ENCODE data around the gene SLC9A9. TPM values are rescaled to one million over a fixed set of nuclear protein-coding genes. Genes with fewer than 3 reads are reported as not detected.
A peak's percentile ranks its signal among the peaks of the same experiment; 100 is the strongest.
"Not testable (repeated sequence)": the region's sequence is repeated elsewhere in the genome, so short reads cannot be mapped to it uniquely, and the experiment has no call there.

The SLC9A9 gene
- total and polyA plus RNA-seq, 7 experiments from 2014 or later, result 9.3 to 23.1 (median 16.6) TPM

DNA sequence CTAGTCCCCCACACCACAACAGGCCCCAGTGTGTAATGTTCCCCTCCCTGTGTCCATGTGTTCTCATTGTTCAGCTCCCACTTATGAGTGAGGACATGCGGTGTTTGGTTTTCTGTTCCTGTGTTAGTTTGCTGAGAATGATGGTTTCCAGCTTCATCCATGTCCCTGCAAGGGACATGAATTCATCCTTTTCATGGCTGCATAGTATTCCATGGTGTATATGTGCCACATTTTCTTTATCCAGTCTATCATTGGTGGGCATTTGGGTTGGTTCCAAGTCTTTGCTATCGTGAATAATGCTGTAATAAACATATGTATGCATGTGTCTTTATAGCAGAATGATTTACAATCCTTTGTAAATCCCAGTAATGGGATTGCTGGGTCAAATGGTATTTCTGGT lies 152.9 kb downstream of the SLC9A9 start:
- H3K27me3 ChIP-seq (ENCODE audit: control insufficient read depth in 2 of 2, insufficient read depth in 2 of 2, low read length in 2 of 2); H3K36me3 ChIP-seq (ENCODE audit: control insufficient read depth in 2 of 3, insufficient read depth in 3 of 3, low read length in 3 of 3); H3K4me1 Mint-ChIP-seq; H3K4me1 ChIP-seq (ENCODE audit: control insufficient read depth in 2 of 2, insufficient read depth in 2 of 2, low read length in 2 of 2); ATAC-seq; DNase-seq; intact Hi-C loops (cut with micrococcal nuclease); POLR2A ChIA-PET; H3K27ac Mint-ChIP-seq; H3K4me3 Mint-ChIP-seq; H3K9me3 Mint-ChIP-seq; CTCF ChIA-PET; H3K4me3 ChIP-seq (ENCODE audit: low read length); H3K27me3 Mint-ChIP-seq; H3K9me3 ChIP-seq (ENCODE audit: control insufficient read depth in 2 of 3, low read length in 3 of 3); H3K27ac ChIP-seq (ENCODE audit: low read depth, low read length): not testable (repeated sequence)
- peaks cover 0 to 28% (median 20%) of the 10 kb centered on the region in 5 donors for H3K36me3 Mint-ChIP-seq

DNA sequence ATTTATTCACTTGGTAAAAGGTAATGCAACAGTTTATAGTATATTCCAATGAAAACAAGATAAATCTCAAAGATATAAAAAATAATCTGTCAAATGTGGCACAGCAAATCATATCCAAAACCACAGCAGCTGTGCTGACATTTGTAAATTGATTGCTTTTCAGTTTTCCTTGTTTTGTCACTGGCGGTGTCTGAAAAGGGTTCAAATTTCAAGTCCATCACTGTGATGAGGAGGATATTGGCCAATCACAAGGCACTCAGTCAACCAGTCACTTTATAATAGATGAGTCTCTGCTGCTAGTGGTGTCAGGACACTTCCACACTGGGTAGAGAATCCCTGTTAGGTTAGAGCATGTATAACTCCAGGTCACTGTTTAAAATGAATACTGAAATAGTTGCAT lies 154.8 kb downstream of the SLC9A9 start:
- H3K27ac Mint-ChIP-seq, result no peak overlapping the region
- Histone ChIP-seq H3K4me3 (ENCODE audit: low read length) (no peak overlapping the region), H3K36me3 (ENCODE audit: control insufficient read depth in 2 of 3, insufficient read depth in 3 of 3, low read length in 3 of 3) (no peaks in the 10 kb centered on the region), H3K27ac (ENCODE audit: low read depth, low read length) (no peak overlapping the region), H3K4me1 (ENCODE audit: control insufficient read depth in 2 of 2, insufficient read depth in 2 of 2, low read length in 2 of 2) (no peaks in the 10 kb centered on the region), H3K27me3 (ENCODE audit: control insufficient read depth in 2 of 2, insufficient read depth in 2 of 2, low read length in 2 of 2) (no peaks in the 10 kb centered on the region), H3K9me3 (ENCODE audit: control insufficient read depth in 2 of 3, low read length in 3 of 3) (no peaks in the 10 kb centered on the region)
- peaks cover 0 to under 1% (median 0%) of the 10 kb centered on the region in 7 donors for H3K4me1 Mint-ChIP-seq
- POLR2A ChIA-PET, result no interaction called here
- H3K36me3 Mint-ChIP-seq, result peaks cover 0 to 30% (median 20%) of the 10 kb centered on the region in 5 donors
- peaks cover 0 to 3% (median 0%) of the 10 kb centered on the region in 11 donors for H3K9me3 Mint-ChIP-seq
- CTCF ChIA-PET, result no interaction called here
- H3K4me3 Mint-ChIP-seq, result no peak overlapping the region
- ATAC-seq (no peak), DNase-seq (no peak)
- intact Hi-C loops (cut with micrococcal nuclease), result no loop called here
- H3K27me3 Mint-ChIP-seq, result no peaks in the 10 kb centered on the region

DNA sequence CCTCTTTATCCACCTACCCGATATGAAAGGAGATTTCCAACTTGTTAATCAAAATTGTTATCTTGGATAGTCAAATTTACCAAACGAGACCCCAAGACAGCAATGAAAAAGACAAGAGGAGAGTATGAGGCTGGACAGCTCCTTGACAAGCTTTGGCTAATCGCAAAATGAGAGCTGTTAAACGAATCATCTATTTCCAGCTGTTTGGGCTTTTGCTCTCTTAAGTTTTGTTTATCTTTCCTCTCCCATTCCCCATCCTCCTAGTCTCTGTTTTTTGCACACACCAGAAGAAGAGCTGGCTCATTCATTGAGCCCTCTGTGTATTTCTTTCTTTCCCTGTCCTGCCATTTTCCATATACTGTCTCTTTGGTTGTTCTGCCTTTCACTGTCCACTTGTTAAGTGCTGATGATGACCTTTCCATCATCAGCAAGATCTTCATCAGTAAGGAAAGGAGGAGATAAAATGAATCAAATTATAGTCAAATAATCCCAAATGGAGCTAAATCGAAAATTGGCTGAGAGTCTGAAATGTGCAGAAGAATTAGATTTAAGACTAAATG lies 161.6 kb downstream of the SLC9A9 start:
- intact Hi-C loops (cut with micrococcal nuclease), result no loop called here
- H3K27me3 Mint-ChIP-seq, result no peaks in the 10 kb centered on the region
- H3K36me3 Mint-ChIP-seq, result peaks cover 0 to 12% (median 4%) of the 10 kb centered on the region in 5 donors
- no peaks in the 10 kb centered on the region for H3K9me3 ChIP-seq (ENCODE audit: control insufficient read depth in 2 of 3, low read length in 3 of 3)
- H3K36me3 ChIP-seq (ENCODE audit: control insufficient read depth in 2 of 3, insufficient read depth in 3 of 3, low read length in 3 of 3), result no peaks in the 10 kb centered on the region
- H3K4me1 Mint-ChIP-seq, result peaks cover 0 to 3% (median 0%) of the 10 kb centered on the region in 7 donors
- no peak overlapping the region for H3K27ac Mint-ChIP-seq
- no peaks in the 10 kb centered on the region for H3K9me3 Mint-ChIP-seq
- no peak overlapping the region for H3K4me3 ChIP-seq (ENCODE audit: low read length)
- no peak for ATAC-seq
- CTCF ChIA-PET, result no interaction called here
- POLR2A ChIA-PET, result no interaction called here
- H3K4me1 ChIP-seq (ENCODE audit: control insufficient read depth in 2 of 2, insufficient read depth in 2 of 2, low read length in 2 of 2), result no peaks in the 10 kb centered on the region
- no peak overlapping the region for H3K27ac ChIP-seq (ENCODE audit: low read depth, low read length)
- DNase-seq, result no peak
- H3K4me3 Mint-ChIP-seq, result no peak overlapping the region
- H3K27me3 ChIP-seq (ENCODE audit: control insufficient read depth in 2 of 2, insufficient read depth in 2 of 2, low read length in 2 of 2), result no peaks in the 10 kb centered on the region

DNA sequence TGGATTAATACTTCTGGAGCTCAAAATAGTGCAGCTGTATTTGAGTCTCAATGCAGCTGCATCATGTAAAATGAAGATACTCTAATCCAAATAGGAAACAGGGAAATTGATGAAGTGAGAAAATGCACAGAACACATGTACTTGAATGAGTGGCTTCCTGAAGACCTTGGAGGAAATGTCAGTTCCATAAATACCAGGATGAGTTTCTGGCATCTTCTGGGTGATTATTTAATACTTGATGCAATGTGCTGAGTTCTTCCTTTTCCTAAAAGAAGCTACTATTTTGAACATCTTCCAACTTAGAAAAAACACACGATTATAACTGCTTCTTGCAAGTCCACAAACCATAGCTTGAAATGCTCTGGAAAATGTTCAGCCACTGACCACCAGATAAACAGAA lies 162.8 kb downstream of the SLC9A9 start:
- ATAC-seq, result no peak
- H3K4me1 Mint-ChIP-seq, result peaks cover 0 to 3% (median 0%) of the 10 kb centered on the region in 7 donors
- ChIA-PET POLR2A (no interaction called here), CTCF (interaction anchor here (1.1 kb wide), 1 partner anchor 11 kb away, joined by 4 read pairs; no protein-coding TSS in a partner anchor)
- H3K4me3 ChIP-seq (ENCODE audit: low read length), result no peak overlapping the region
- H3K9me3 Mint-ChIP-seq, result no peaks in the 10 kb centered on the region
- H3K4me3 Mint-ChIP-seq, result no peak overlapping the region
- H3K27me3 Mint-ChIP-seq, result peaks cover 0 to 2% (median 0%) of the 10 kb centered on the region in 5 donors
- intact Hi-C loops (cut with micrococcal nuclease), result no loop called here
- no peak overlapping the region for H3K27ac Mint-ChIP-seq
- H3K9me3 ChIP-seq (ENCODE audit: control insufficient read depth in 2 of 3, low read length in 3 of 3), result no peaks in the 10 kb centered on the region
- H3K27me3 ChIP-seq (ENCODE audit: control insufficient read depth in 2 of 2, insufficient read depth in 2 of 2, low read length in 2 of 2), result no peaks in the 10 kb centered on the region
- no peaks in the 10 kb centered on the region for H3K36me3 ChIP-seq (ENCODE audit: control insufficient read depth in 2 of 3, insufficient read depth in 3 of 3, low read length in 3 of 3)
- H3K36me3 Mint-ChIP-seq, result peaks cover 0 to 8% (median 0%) of the 10 kb centered on the region in 5 donors
- H3K27ac ChIP-seq (ENCODE audit: low read depth, low read length), result no peak overlapping the region
- H3K4me1 ChIP-seq (ENCODE audit: control insufficient read depth in 2 of 2, insufficient read depth in 2 of 2, low read length in 2 of 2), result no peaks in the 10 kb centered on the region
- no peak for DNase-seq

DNA sequence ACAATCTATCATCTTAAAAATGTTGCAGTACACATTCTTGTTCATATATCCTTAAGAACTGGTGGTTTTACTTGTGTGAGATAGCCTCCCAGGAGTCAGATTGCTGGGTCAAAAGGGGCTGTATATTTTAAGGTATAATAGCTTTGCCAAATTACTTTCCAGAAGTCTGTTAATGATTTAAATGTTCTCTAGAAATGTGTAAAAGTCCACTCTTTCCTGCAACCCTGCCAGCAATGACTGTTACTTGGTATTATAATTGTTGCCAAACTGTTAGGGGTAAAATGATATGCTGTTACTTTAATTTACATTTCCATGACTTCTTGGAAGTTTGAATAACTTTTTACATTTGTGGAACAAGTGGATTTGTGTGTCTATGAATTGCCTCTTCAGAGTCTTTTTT lies 170.8 kb downstream of the SLC9A9 start:
- Histone ChIP-seq H3K4me1 (ENCODE audit: control insufficient read depth in 2 of 2, insufficient read depth in 2 of 2, low read length in 2 of 2) (peaks cover 0 to 6% of the 10 kb centered on the region in 2 donors), H3K4me3 (ENCODE audit: low read length) (no peak overlapping the region), H3K27me3 (ENCODE audit: control insufficient read depth in 2 of 2, insufficient read depth in 2 of 2, low read length in 2 of 2) (no peaks in the 10 kb centered on the region), H3K9me3 (ENCODE audit: control insufficient read depth in 2 of 3, low read length in 3 of 3) (no peaks in the 10 kb centered on the region), H3K36me3 (ENCODE audit: control insufficient read depth in 2 of 3, insufficient read depth in 3 of 3, low read length in 3 of 3) (no peaks in the 10 kb centered on the region), H3K27ac (ENCODE audit: low read depth, low read length) (no peak overlapping the region)
- H3K4me3 Mint-ChIP-seq, result no peak overlapping the region
- H3K27ac Mint-ChIP-seq, result no peak overlapping the region
- ChIA-PET POLR2A (no interaction called here), CTCF (no interaction called here)
- H3K36me3 Mint-ChIP-seq, result no peaks in the 10 kb centered on the region
- intact Hi-C loops (cut with micrococcal nuclease), result loop anchor here in 1 of 2 donors (10.0 kb wide), 2 partner anchors 473 to 613 kb away; no protein-coding TSS in a partner anchor
- H3K4me1 Mint-ChIP-seq, result peaks cover 7 to 11% (median 8%) of the 10 kb centered on the region in 7 donors
- no peaks in the 10 kb centered on the region for H3K9me3 Mint-ChIP-seq
- DNase-seq (no peak), ATAC-seq (no peak)
- peaks cover 0 to 2% (median 0%) of the 10 kb centered on the region in 5 donors for H3K27me3 Mint-ChIP-seq

DNA sequence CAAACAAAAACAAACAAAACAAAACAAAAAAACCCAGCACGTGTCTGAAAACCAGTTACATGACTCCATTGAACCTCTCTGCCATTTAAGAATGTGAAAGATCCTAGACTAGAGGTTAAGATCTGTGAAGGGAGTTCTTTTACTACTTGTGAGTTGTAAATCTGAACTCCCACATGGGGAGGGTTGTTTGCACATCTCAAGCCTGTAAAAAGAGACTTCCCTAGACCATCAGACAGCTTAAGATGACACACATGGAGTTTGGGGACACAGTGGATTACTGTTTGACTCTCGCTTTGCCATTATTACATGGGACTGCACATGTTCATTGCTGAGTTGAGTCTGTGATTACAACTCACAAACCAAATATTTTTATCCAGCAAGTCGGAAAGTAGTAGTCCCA lies 171.5 kb downstream of the SLC9A9 start:
- intact Hi-C loops (cut with micrococcal nuclease), result loop anchor here in 1 of 2 donors (10.0 kb wide), 2 partner anchors 472 to 612 kb away; no protein-coding TSS in a partner anchor

DNA sequence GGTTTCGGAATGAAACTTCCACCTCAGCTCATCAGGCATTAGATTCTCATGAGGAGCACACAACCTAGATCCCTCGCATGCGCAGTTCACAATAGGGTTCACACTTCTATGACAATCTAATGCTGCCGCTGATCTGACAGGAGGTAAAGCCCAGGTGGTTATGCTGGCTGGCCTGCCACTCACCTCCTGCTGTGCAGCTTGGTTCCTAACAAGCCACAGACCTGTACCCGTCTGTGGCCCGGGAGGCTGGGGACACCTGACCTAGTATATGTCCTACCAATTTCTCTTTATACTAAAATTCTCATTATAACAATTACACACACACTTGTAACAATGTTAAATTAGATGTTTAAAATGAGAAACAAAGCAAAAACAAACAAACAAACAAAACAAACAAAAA lies 172.2 kb downstream of the SLC9A9 start:
- CTCF ChIA-PET, result no interaction called here
- POLR2A ChIA-PET, result no interaction called here
- H3K27me3 ChIP-seq (ENCODE audit: control insufficient read depth in 2 of 2, insufficient read depth in 2 of 2, low read length in 2 of 2), result no peaks in the 10 kb centered on the region
- H3K4me1 Mint-ChIP-seq, result peaks cover 7 to 17% (median 8%) of the 10 kb centered on the region in 7 donors
- H3K27ac ChIP-seq (ENCODE audit: low read depth, low read length), result no peak overlapping the region
- peak overlapping the region in 1 of 9 donors; percentile 12 for H3K27ac Mint-ChIP-seq
- H3K36me3 Mint-ChIP-seq, result no peaks in the 10 kb centered on the region
- H3K4me3 ChIP-seq (ENCODE audit: low read length), result no peak overlapping the region
- no peak for ATAC-seq
- H3K9me3 Mint-ChIP-seq, result no peaks in the 10 kb centered on the region
- H3K4me1 ChIP-seq (ENCODE audit: control insufficient read depth in 2 of 2, insufficient read depth in 2 of 2, low read length in 2 of 2), result peaks cover 0 to 6% of the 10 kb centered on the region in 2 donors
- no peak overlapping the region for H3K4me3 Mint-ChIP-seq
- DNase-seq, result no peak
- no peaks in the 10 kb centered on the region for H3K36me3 ChIP-seq (ENCODE audit: control insufficient read depth in 2 of 3, insufficient read depth in 3 of 3, low read length in 3 of 3)
- no peaks in the 10 kb centered on the region for H3K9me3 ChIP-seq (ENCODE audit: control insufficient read depth in 2 of 3, low read length in 3 of 3)
- peaks cover 0 to 2% (median 0%) of the 10 kb centered on the region in 5 donors for H3K27me3 Mint-ChIP-seq
- intact Hi-C loops (cut with micrococcal nuclease), result loop anchor here in 1 of 2 donors (10.0 kb wide), 2 partner anchors 471 to 611 kb away; no protein-coding TSS in a partner anchor

More for the DNA sequence above, 171.5 kb downstream of the SLC9A9 start:
- Mint-ChIP-seq H3K27ac (peak overlapping the region in 2 of 9 donors; percentile 15 to 38), H3K4me3 (no peak overlapping the region), H3K36me3 (no peaks in the 10 kb centered on the region), H3K4me1 (peaks cover 7 to 16% (median 8%) of the 10 kb centered on the region in 7 donors), H3K9me3 (no peaks in the 10 kb centered on the region), H3K27me3 (peaks cover 0 to 2% (median 0%) of the 10 kb centered on the region in 5 donors)
- no peaks in the 10 kb centered on the region for H3K9me3 ChIP-seq (ENCODE audit: control insufficient read depth in 2 of 3, low read length in 3 of 3)
- H3K27ac ChIP-seq (ENCODE audit: low read depth, low read length), result no peak overlapping the region
- DNase-seq (no peak), ATAC-seq (no peak)
- ChIA-PET POLR2A (no interaction called here), CTCF (no interaction called here)
- no peaks in the 10 kb centered on the region for H3K36me3 ChIP-seq (ENCODE audit: control insufficient read depth in 2 of 3, insufficient read depth in 3 of 3, low read length in 3 of 3)
- H3K4me3 ChIP-seq (ENCODE audit: low read length), result no peak overlapping the region
- H3K27me3 ChIP-seq (ENCODE audit: control insufficient read depth in 2 of 2, insufficient read depth in 2 of 2, low read length in 2 of 2), result no peaks in the 10 kb centered on the region
- peaks cover 0 to 6% of the 10 kb centered on the region in 2 donors for H3K4me1 ChIP-seq (ENCODE audit: control insufficient read depth in 2 of 2, insufficient read depth in 2 of 2, low read length in 2 of 2)
